CD4-positive, alpha-beta T cell (primary cell): Measurements from ENCODE around the gene ACOX3. TPM values are rescaled to one million over a fixed set of nuclear protein-coding genes. Genes with fewer than 3 reads are reported as not detected.

Source experiments
- ATAC-seq: fragments of 200-7000 bp; cut with Tn5 transposase; one replicate; pipeline ENCODE4 v1.10.0; 2022; ENCODE audit warnings: mild to moderate bottlenecking; ENCODE audit not compliant: poor library complexity
- CTCF ChIA-PET: fragments of 350-600 bp; sonication (Branson Sonifier 250); formaldehyde crosslinking; loops from one replicate; lab custom pipeline; 2021; ENCODE audit warnings: antibody characterized with exemption, inconsistent platforms; lab: Charles Lee
- POLR2A ChIA-PET: fragments of 350-600 bp; sonication (Branson Sonifier 250); formaldehyde crosslinking; loops from one replicate; lab custom pipeline; 2021; ENCODE audit warnings: antibody characterized with exemption, inconsistent platforms; lab: Charles Lee
- DNase-seq, 14 experiments: peaks; one replicate each; pipeline ENCODE4 v3.0.0-alpha.2; 2013 to 2020; ENCODE audit warnings: mixed read lengths in 2 of 14
- H3K27ac ChIP-seq, 2 donors: one replicate each; pipeline versions ENCODE4 v1.5.1 to v1.7.0; 2013; ENCODE audit warnings: low read length in 2 of 2, low read depth in 1 of 2, mild to moderate bottlenecking in 1 of 2
- H3K27me3 ChIP-seq, 2 experiments: 1 replicate in 1 of 2; 2 replicates in 1 of 2; pipeline versions ENCODE4 v1.6.1 to v1.7.0; 2013; ENCODE audit warnings: low read length in 2 of 2, control low read depth in 1 of 2, mild to moderate bottlenecking in 1 of 2, moderate library complexity in 1 of 2; ENCODE audit not compliant: insufficient read depth in 2 of 2, control insufficient read depth in 1 of 2
- H3K36me3 ChIP-seq: one replicate; pipeline ENCODE4 v1.6.1; 2013; ENCODE audit warnings: low read length, control low read depth; ENCODE audit not compliant: insufficient read depth
- H3K4me1 ChIP-seq: one replicate; pipeline ENCODE4 v1.6.1; 2013; ENCODE audit warnings: low read length, control low read depth; ENCODE audit not compliant: insufficient read depth
- H3K4me3 ChIP-seq: one replicate; pipeline ENCODE4 v1.5.1; 2013; ENCODE audit warnings: mild to moderate bottlenecking, low read length, moderate library complexity
- H3K9me3 ChIP-seq, 2 experiments: 1 replicate in 1 of 2; 2 replicates in 1 of 2; pipeline versions ENCODE4 v1.6.1 to v1.7.0; 2013; ENCODE audit warnings: low read length in 2 of 2, mild to moderate bottlenecking in 2 of 2, control low read depth in 1 of 2, moderate library complexity in 1 of 2; ENCODE audit not compliant: control insufficient read depth in 1 of 2, insufficient read depth in 1 of 2
- H3K27ac Mint-ChIP-seq: one replicate; pipeline ENCODE4 v1.8.0; 2020; ENCODE audit warnings: mixed read lengths
- H3K27me3 Mint-ChIP-seq: one replicate; pipeline ENCODE4 v1.8.0; 2021; ENCODE audit warnings: mixed read lengths
- H3K36me3 Mint-ChIP-seq: one replicate; pipeline ENCODE4 v1.8.0; 2021; ENCODE audit warnings: low read depth, mixed read lengths
- H3K4me1 Mint-ChIP-seq: one replicate; pipeline ENCODE4 v1.8.0; 2021; ENCODE audit warnings: low read depth, mixed read lengths
- H3K4me3 Mint-ChIP-seq: one replicate; pipeline ENCODE4 v1.8.0; 2020; ENCODE audit warnings: mild to moderate bottlenecking, mixed read lengths
- H3K9me3 Mint-ChIP-seq: one replicate; pipeline ENCODE4 v1.8.0; 2020; ENCODE audit warnings: mixed read lengths
- intact Hi-C, 2 experiments: fragments of 100-400 bp; cut with DNase I in 1 of 2; cut with micrococcal nuclease in 1 of 2; formaldehyde crosslinking; loops; one replicate each; pipeline versions ENCODE4 v1.15.1 to v1.9.0; 2023 to 2025; cut with DNase I, micrococcal nuclease
- total RNA-seq, 174 experiments: library from RNA in 2 of 174; stranded (reverse) in 2 of 174; gene quantifications; one replicate each; pipeline ENCODE4 v1.2.3 and lab custom pipeline; 2021 to 2026
- TF ChIP-seq, protein P1 (sequence below): fragments of 200-600 bp; IDR thresholded peaks from one replicate; pipeline ENCODE4 v1.8.0; 2022; ENCODE audit warnings: antibody characterized with exemption, mild to moderate bottlenecking

The ACOX3 gene
- total RNA-seq, 2 experiments from 2014 or later, result 4.9 to 6.1 TPM

GRCh38 chr4:8480221-8480620 is 39.7 kb upstream of the ACOX3 start:
- Mint-ChIP-seq H3K4me3 (no peak overlapping the region), H3K4me1 (no peaks in the 10 kb centered on the region), H3K9me3 (no peaks in the 10 kb centered on the region), H3K27ac (no peak overlapping the region), H3K36me3 (peaks cover 14% of the 10 kb centered on the region), H3K27me3 (no peaks in the 10 kb centered on the region)
- ChIA-PET POLR2A (no interaction called here), CTCF (no interaction called here)
- intact Hi-C loops, result no loop called here
- ATAC-seq (no peak), DNase-seq (no peak)
- TF ChIP-seq, protein P1, sequence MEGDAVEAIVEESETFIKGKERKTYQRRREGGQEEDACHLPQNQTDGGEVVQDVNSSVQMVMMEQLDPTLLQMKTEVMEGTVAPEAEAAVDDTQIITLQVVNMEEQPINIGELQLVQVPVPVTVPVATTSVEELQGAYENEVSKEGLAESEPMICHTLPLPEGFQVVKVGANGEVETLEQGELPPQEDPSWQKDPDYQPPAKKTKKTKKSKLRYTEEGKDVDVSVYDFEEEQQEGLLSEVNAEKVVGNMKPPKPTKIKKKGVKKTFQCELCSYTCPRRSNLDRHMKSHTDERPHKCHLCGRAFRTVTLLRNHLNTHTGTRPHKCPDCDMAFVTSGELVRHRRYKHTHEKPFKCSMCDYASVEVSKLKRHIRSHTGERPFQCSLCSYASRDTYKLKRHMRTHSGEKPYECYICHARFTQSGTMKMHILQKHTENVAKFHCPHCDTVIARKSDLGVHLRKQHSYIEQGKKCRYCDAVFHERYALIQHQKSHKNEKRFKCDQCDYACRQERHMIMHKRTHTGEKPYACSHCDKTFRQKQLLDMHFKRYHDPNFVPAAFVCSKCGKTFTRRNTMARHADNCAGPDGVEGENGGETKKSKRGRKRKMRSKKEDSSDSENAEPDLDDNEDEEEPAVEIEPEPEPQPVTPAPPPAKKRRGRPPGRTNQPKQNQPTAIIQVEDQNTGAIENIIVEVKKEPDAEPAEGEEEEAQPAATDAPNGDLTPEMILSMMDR, result no peak
- Histone ChIP-seq H3K4me1 (no peaks in the 10 kb centered on the region), H3K36me3 (peaks cover 9% of the 10 kb centered on the region), H3K27ac (no peak overlapping the region), H3K9me3 (no peaks in the 10 kb centered on the region), H3K27me3 (no peaks in the 10 kb centered on the region), H3K4me3 (no peak overlapping the region)

- Mint-ChIP-seq H3K4me1 (no peaks in the 10 kb centered on the region), H3K27ac (no peak overlapping the region), H3K4me3 (no peak overlapping the region), H3K27me3 (no peaks in the 10 kb centered on the region), H3K36me3 (peaks cover 14% of the 10 kb centered on the region), H3K9me3 (no peaks in the 10 kb centered on the region)
- ChIA-PET POLR2A (no interaction called here), CTCF (no interaction called here)
- DNase-seq (no peak), ATAC-seq (no peak)
- Histone ChIP-seq H3K9me3 (no peaks in the 10 kb centered on the region), H3K4me3 (no peak overlapping the region), H3K27me3 (no peaks in the 10 kb centered on the region), H3K4me1 (no peaks in the 10 kb centered on the region), H3K27ac (no peak overlapping the region), H3K36me3 (peaks cover 9% of the 10 kb centered on the region)
- intact Hi-C loops, result no loop called here
- TF ChIP-seq, protein P1, result no peak
These were observed 38.5 kb upstream of the ACOX3 start for GRCh38 chr4:8478801-8479744.

DNA sequence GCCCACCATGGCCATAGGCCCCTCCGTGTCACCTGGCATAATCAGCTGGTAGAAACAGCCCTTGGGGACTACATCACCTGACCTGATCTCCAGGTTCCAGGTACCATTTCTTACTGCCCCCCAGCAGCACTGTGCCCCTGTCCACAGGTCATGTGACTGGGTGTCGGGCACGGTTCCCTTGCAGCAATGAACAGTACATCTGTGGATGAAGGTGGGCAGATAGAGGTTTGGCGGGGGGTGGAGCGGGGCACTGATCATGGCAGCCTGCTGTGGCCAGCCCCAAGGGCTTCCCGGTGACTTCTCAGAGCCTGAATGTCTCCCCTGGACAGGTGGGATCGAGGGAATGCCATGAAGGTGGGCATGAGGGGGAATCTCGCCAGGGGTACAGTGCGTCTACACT is 37.8 kb upstream of the ACOX3 start:
- no peak overlapping the region for H3K27ac Mint-ChIP-seq
- Histone ChIP-seq H3K36me3 (peaks cover 9% of the 10 kb centered on the region), H3K9me3 (no peaks in the 10 kb centered on the region), H3K4me1 (no peaks in the 10 kb centered on the region), H3K27me3 (no peaks in the 10 kb centered on the region), H3K4me3 (no peak overlapping the region), H3K27ac (no peak overlapping the region)
- TF ChIP-seq, protein P1, result no peak
- POLR2A ChIA-PET, result no interaction called here
- H3K27me3 Mint-ChIP-seq, result no peaks in the 10 kb centered on the region
- no peak for ATAC-seq
- no peaks in the 10 kb centered on the region for H3K9me3 Mint-ChIP-seq
- H3K4me1 Mint-ChIP-seq, result no peaks in the 10 kb centered on the region
- intact Hi-C loops, result no loop called here
- peaks cover 14% of the 10 kb centered on the region for H3K36me3 Mint-ChIP-seq
- no peak for DNase-seq
- CTCF ChIA-PET, result no interaction called here
- no peak overlapping the region for H3K4me3 Mint-ChIP-seq
